ENCODE data around the gene RELT.

Gene RELT

GRCh38 chr11:73356979-73357860 is 19.0 kb upstream of the RELT start:
- Mint-ChIP-seq H3K4me3 (no peak overlapping the region), H3K36me3 (no peaks in the 10 kb centered on the region), H3K4me1 (no peaks in the 10 kb centered on the region), H3K27me3 (peaks cover 14% of the 10 kb centered on the region), H3K9me3 (no peaks in the 10 kb centered on the region), H3K27ac (no peak overlapping the region)
- no peak for DNase-seq
- CTCF ChIA-PET = interaction anchor here (0.8 to 1.6 kb wide), 5 partner anchors 22 to 304 kb away, joined by 3 to 5 read pairs (median 4); no protein-coding TSS in a partner anchor

GRCh38 chr11:73358071-73358470 is 18.1 kb upstream of the RELT start:
- no peak for DNase-seq
- Mint-ChIP-seq H3K4me1 (no peaks in the 10 kb centered on the region), H3K9me3 (no peaks in the 10 kb centered on the region), H3K27me3 (peaks cover 8% of the 10 kb centered on the region), H3K36me3 (no peaks in the 10 kb centered on the region), H3K27ac (no peak overlapping the region), H3K4me3 (no peak overlapping the region)
- CTCF ChIA-PET = interaction anchor here (0.9 to 1.6 kb wide), 4 partner anchors 23 to 303 kb away, joined by 3 to 5 read pairs (median 4); no protein-coding TSS in a partner anchor

- peaks cover 6% of the 10 kb centered on the region for H3K27me3 Mint-ChIP-seq
- H3K4me1 Mint-ChIP-seq = no peaks in the 10 kb centered on the region
- H3K9me3 Mint-ChIP-seq = no peaks in the 10 kb centered on the region
- no peak overlapping the region for H3K4me3 Mint-ChIP-seq
- H3K36me3 Mint-ChIP-seq = no peaks in the 10 kb centered on the region
- no peak overlapping the region for H3K27ac Mint-ChIP-seq
- CTCF ChIA-PET = interaction anchor here (1.2 to 9.2 kb wide), 5 partner anchors 9 to 302 kb away, joined by 3 to 82 read pairs (median 5); no protein-coding TSS in a partner anchor
- DNase-seq = no peak
Observed at GRCh38 chr11:73359341-73359740, 16.9 kb upstream of the RELT start.

- Mint-ChIP-seq H3K27ac (no peak overlapping the region), H3K4me1 (no peaks in the 10 kb centered on the region), H3K9me3 (no peaks in the 10 kb centered on the region), H3K27me3 (peaks cover 3% of the 10 kb centered on the region), H3K36me3 (no peaks in the 10 kb centered on the region), H3K4me3 (no peak overlapping the region)
- DNase-seq = peak; percentile 60
- CTCF ChIA-PET = interaction anchor here (0.7 to 9.2 kb wide), 14 partner anchors 10 to 301 kb away, joined by 3 to 82 read pairs (median 4); no protein-coding TSS in a partner anchor
Observed at GRCh38 chr11:73359930-73360742, 16.1 kb upstream of the RELT start.

- Mint-ChIP-seq H3K27me3 (no peaks in the 10 kb centered on the region), H3K9me3 (no peaks in the 10 kb centered on the region), H3K27ac (no peak overlapping the region), H3K4me1 (peaks cover 6% of the 10 kb centered on the region), H3K36me3 (no peaks in the 10 kb centered on the region), H3K4me3 (no peak overlapping the region)
- CTCF ChIA-PET = interaction anchor here (0.7 to 9.2 kb wide), 12 partner anchors 10 to 194 kb away, joined by 3 to 82 read pairs (median 4); no protein-coding TSS in a partner anchor
- DNase-seq = no peak
Observed at GRCh38 chr11:73360743-73361369, 15.3 kb upstream of the RELT start.

- CTCF ChIA-PET = interaction anchor here (0.6 to 9.2 kb wide), 3 partner anchors 12 to 362 kb away, joined by 3 to 82 read pairs (median 12); no protein-coding TSS in a partner anchor
- no peak for DNase-seq
- H3K27ac Mint-ChIP-seq = no peak overlapping the region
- no peaks in the 10 kb centered on the region for H3K27me3 Mint-ChIP-seq
- H3K4me3 Mint-ChIP-seq = no peak overlapping the region
- H3K9me3 Mint-ChIP-seq = no peaks in the 10 kb centered on the region
- peaks cover 18% of the 10 kb centered on the region for H3K4me1 Mint-ChIP-seq
- peaks cover 7% of the 10 kb centered on the region for H3K36me3 Mint-ChIP-seq
Observed at GRCh38 chr11:73361953-73362776, 14.0 kb upstream of the RELT start.

GRCh38 chr11:73363147-73363546 is 13.1 kb upstream of the RELT start:
- no peak for DNase-seq
- Mint-ChIP-seq H3K27me3 (no peaks in the 10 kb centered on the region), H3K4me3 (no peak overlapping the region), H3K27ac (no peak overlapping the region), H3K9me3 (no peaks in the 10 kb centered on the region), H3K36me3 (peaks cover 7% of the 10 kb centered on the region), H3K4me1 (peaks cover 28% of the 10 kb centered on the region)
- CTCF ChIA-PET = interaction anchor here (1.9 to 9.2 kb wide), 2 partner anchors 13 to 30 kb away, joined by 5 to 82 read pairs; no protein-coding TSS in a partner anchor

GRCh38 chr11:73365352-73366264 is 10.6 kb upstream of the RELT start:
- Mint-ChIP-seq H3K4me1 (peaks cover 28% of the 10 kb centered on the region), H3K27ac (peak overlapping the region; percentile 90), H3K36me3 (peaks cover 7% of the 10 kb centered on the region), H3K9me3 (no peaks in the 10 kb centered on the region), H3K27me3 (no peaks in the 10 kb centered on the region), H3K4me3 (peak overlapping the region; percentile 8)
- CTCF ChIA-PET = interaction anchor here (0.9 to 9.2 kb wide), 3 partner anchors 10 to 59 kb away, joined by 3 to 82 read pairs (median 3); no protein-coding TSS in a partner anchor
- DNase-seq = no peak

- CTCF ChIA-PET = interaction anchor here (1.5 to 9.2 kb wide), 2 partner anchors 11 to 16 kb away, joined by 3 to 82 read pairs; no protein-coding TSS in a partner anchor
- peak overlapping the region; percentile 90 for H3K27ac Mint-ChIP-seq
- H3K27me3 Mint-ChIP-seq = no peaks in the 10 kb centered on the region
- peak overlapping the region; percentile 8 for H3K4me3 Mint-ChIP-seq
- H3K9me3 Mint-ChIP-seq = no peaks in the 10 kb centered on the region
- peaks cover 7% of the 10 kb centered on the region for H3K36me3 Mint-ChIP-seq
- DNase-seq = peak; percentile 66
- peaks cover 28% of the 10 kb centered on the region for H3K4me1 Mint-ChIP-seq
Observed at GRCh38 chr11:73366265-73366610, 10.0 kb upstream of the RELT start.

GRCh38 chr11:73366953-73367352 is 9.2 kb upstream of the RELT start:
- H3K36me3 Mint-ChIP-seq = peaks cover 7% of the 10 kb centered on the region
- H3K27me3 Mint-ChIP-seq = peaks cover 4% of the 10 kb centered on the region
- H3K9me3 Mint-ChIP-seq = no peaks in the 10 kb centered on the region
- no peak for DNase-seq
- H3K4me3 Mint-ChIP-seq = no peak overlapping the region
- peak overlapping the region; percentile 90 for H3K27ac Mint-ChIP-seq
- CTCF ChIA-PET = interaction anchor here (0.7 to 9.2 kb wide), 2 partner anchors 17 to 130 kb away, joined by 3 to 82 read pairs; no protein-coding TSS in a partner anchor
- peaks cover 28% of the 10 kb centered on the region for H3K4me1 Mint-ChIP-seq

GRCh38 chr11:73367482-73368024 is 8.6 kb upstream of the RELT start:
- H3K27ac Mint-ChIP-seq = no peak overlapping the region
- peaks cover 28% of the 10 kb centered on the region for H3K4me1 Mint-ChIP-seq
- no peak overlapping the region for H3K4me3 Mint-ChIP-seq

More at GRCh38 chr11:73367482-73368024, 8.6 kb upstream of the RELT start:
- CTCF ChIA-PET = interaction anchor here (0.7 to 9.2 kb wide), 2 partner anchors 17 to 131 kb away, joined by 3 to 82 read pairs; no protein-coding TSS in a partner anchor
- H3K36me3 Mint-ChIP-seq = peaks cover 7% of the 10 kb centered on the region
- H3K9me3 Mint-ChIP-seq = no peaks in the 10 kb centered on the region
- DNase-seq = no peak
- H3K27me3 Mint-ChIP-seq = peaks cover 4% of the 10 kb centered on the region

Measured in activated naive CD4-positive, alpha-beta T cell treated with anti-CD3 and anti-CD28 coated beads, Interleukin-2, amount 10 ng/mL, durations not matched to agents 7 days and 5 days (primary cell).